ENCODE results near the gene ST13. TPM values are rescaled to one million over a fixed set of nuclear protein-coding genes. Genes with fewer than 3 reads are reported as not detected.

The ST13 gene
- total and polyA plus RNA-seq, 9 of the 15 experiments (the other 6 are each of a cell fraction or from before 2014, with no cell fraction given): 53.6 to 311 (median 195) TPM

GRCh38 chr22:40856513-40857308, at the start of gene ST13, which contains the start of gene XPNPEP3 (continued):
- no peak for TF ChIP-seq MEF2A (IDR thresholded peaks at IDR 0.05; ENCODE audit: control insufficient read depth, low read depth, low read length)
- no peak for TF ChIP-seq LARP7 (IDR thresholded peaks at IDR 0.05)
- no peak for TF ChIP-seq ZNF77 (CRISPR knock-in tag; IDR thresholded peaks at IDR 0.05)
- peak; percentile 86 for TF ChIP-seq MAX (CRISPR knock-in tag; IDR thresholded peaks at IDR 0.05)
- TF ChIP-seq, protein P1, sequence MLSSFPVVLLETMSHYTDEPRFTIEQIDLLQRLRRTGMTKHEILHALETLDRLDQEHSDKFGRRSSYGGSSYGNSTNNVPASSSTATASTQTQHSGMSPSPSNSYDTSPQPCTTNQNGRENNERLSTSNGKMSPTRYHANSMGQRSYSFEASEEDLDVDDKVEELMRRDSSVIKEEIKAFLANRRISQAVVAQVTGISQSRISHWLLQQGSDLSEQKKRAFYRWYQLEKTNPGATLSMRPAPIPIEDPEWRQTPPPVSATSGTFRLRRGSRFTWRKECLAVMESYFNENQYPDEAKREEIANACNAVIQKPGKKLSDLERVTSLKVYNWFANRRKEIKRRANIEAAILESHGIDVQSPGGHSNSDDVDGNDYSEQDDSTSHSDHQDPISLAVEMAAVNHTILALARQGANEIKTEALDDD (IDR thresholded peaks at IDR 0.05): no peak
- no peak for TF ChIP-seq ZNF140 (CRISPR knock-in tag; IDR thresholded peaks at IDR 0.05)
- no peak for TF ChIP-seq HDAC6 (IDR thresholded peaks at IDR 0.05; ENCODE audit: low read depth, low read length)
- TF ChIP-seq, protein P2, sequence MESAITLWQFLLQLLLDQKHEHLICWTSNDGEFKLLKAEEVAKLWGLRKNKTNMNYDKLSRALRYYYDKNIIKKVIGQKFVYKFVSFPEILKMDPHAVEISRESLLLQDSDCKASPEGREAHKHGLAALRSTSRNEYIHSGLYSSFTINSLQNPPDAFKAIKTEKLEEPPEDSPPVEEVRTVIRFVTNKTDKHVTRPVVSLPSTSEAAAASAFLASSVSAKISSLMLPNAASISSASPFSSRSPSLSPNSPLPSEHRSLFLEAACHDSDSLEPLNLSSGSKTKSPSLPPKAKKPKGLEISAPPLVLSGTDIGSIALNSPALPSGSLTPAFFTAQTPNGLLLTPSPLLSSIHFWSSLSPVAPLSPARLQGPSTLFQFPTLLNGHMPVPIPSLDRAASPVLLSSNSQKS (CRISPR knock-in tag; IDR thresholded peaks at IDR 0.05): no peak
- no peak for TF ChIP-seq STAT5A (IDR thresholded peaks at IDR 0.05; ENCODE audit: borderline replicate concordance, low read length)
- no peak for TF ChIP-seq ZNF778 (CRISPR knock-in tag; IDR thresholded peaks at IDR 0.05)
- no peak for TF ChIP-seq SMARCA4 (IDR thresholded peaks at IDR 0.05)
- peak in 1 of 2 experiments; percentile 82; a peak in 2 of 4 replicates for TF ChIP-seq ZNF639 (CRISPR knock-in tag; conservative IDR thresholded peaks at IDR 0.05 in 1 of 2, IDR thresholded peaks at IDR 0.05 in 1 of 2)
- TF ChIP-seq, protein P3, sequence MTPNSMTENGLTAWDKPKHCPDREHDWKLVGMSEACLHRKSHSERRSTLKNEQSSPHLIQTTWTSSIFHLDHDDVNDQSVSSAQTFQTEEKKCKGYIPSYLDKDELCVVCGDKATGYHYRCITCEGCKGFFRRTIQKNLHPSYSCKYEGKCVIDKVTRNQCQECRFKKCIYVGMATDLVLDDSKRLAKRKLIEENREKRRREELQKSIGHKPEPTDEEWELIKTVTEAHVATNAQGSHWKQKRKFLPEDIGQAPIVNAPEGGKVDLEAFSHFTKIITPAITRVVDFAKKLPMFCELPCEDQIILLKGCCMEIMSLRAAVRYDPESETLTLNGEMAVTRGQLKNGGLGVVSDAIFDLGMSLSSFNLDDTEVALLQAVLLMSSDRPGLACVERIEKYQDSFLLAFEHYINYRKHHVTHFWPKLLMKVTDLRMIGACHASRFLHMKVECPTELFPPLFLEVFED (CRISPR knock-in tag; conservative IDR thresholded peaks at IDR 0.05): no peak
- TF ChIP-seq CTCFL (IDR thresholded peaks at IDR 0.05; ENCODE audit: borderline replicate concordance, insufficient read depth, low read depth, low read length, poor library complexity, severe bottlenecking): no peak
- no peak for TF ChIP-seq MEIS2 (IDR thresholded peaks at IDR 0.05; ENCODE audit: partially characterized antibody)
- no peak for TF ChIP-seq MLX (CRISPR knock-in tag; conservative IDR thresholded peaks at IDR 0.05)
- no peak for TF ChIP-seq ZNF124 (CRISPR knock-in tag; IDR thresholded peaks at IDR 0.05)
- TF ChIP-seq CEBPG (CRISPR knock-in tag; IDR thresholded peaks at IDR 0.05): no peak
- no peak for TF ChIP-seq CEBPG (tag; conservative IDR thresholded peaks at IDR 0.05 in 1 of 2, IDR thresholded peaks at IDR 0.05 in 1 of 2)

All from K562 (cell line).